IPS DF 6.9 (cell line): Measurements from ENCODE around the gene PPP1CC.

Experiments
- DNase-seq: peaks from one replicate; pipeline ENCODE4 v3.0.0-alpha.2; 2013; ENCODE audit warnings: low read depth, low spot score
- H3K27ac ChIP-seq: one replicate; pipeline ENCODE4 v1.5.1; 2013; ENCODE audit warnings: low read length, control low read depth
- H3K27me3 ChIP-seq: 2 replicates; pipeline ENCODE4 v1.6.1; 2013; ENCODE audit warnings: mild to moderate bottlenecking, low read length; ENCODE audit not compliant: control insufficient read depth, insufficient read depth
- H3K36me3 ChIP-seq: 2 replicates; pipeline ENCODE4 v1.6.1; 2013; ENCODE audit warnings: low read length; ENCODE audit not compliant: control insufficient read depth, insufficient read depth
- H3K4me1 ChIP-seq: 2 replicates; pipeline ENCODE4 v1.6.1; 2013; ENCODE audit warnings: low read length; ENCODE audit not compliant: control insufficient read depth, insufficient read depth
- H3K4me3 ChIP-seq: 2 replicates; pipeline ENCODE4 v1.5.1; 2013; ENCODE audit warnings: mild to moderate bottlenecking, low read length
- H3K9me3 ChIP-seq: 2 replicates; pipeline ENCODE4 v1.6.1; 2013; ENCODE audit warnings: low read length, inconsistent platforms; ENCODE audit not compliant: control insufficient read depth, insufficient read depth
- WGBS: extraction: QIAGEN DNeasy Blood & Tissue Kit; methylation state at CpG from one replicate; pipeline ENCODE4 v1.1.7; 2013; ENCODE audit warnings: mixed read lengths, missing lambda C conversion rate; ENCODE audit not compliant: insufficient read length, insufficient coverage; 5-methylcytosine and 5-hydroxymethylcytosine counted together

PPP1CC gene

DNA sequence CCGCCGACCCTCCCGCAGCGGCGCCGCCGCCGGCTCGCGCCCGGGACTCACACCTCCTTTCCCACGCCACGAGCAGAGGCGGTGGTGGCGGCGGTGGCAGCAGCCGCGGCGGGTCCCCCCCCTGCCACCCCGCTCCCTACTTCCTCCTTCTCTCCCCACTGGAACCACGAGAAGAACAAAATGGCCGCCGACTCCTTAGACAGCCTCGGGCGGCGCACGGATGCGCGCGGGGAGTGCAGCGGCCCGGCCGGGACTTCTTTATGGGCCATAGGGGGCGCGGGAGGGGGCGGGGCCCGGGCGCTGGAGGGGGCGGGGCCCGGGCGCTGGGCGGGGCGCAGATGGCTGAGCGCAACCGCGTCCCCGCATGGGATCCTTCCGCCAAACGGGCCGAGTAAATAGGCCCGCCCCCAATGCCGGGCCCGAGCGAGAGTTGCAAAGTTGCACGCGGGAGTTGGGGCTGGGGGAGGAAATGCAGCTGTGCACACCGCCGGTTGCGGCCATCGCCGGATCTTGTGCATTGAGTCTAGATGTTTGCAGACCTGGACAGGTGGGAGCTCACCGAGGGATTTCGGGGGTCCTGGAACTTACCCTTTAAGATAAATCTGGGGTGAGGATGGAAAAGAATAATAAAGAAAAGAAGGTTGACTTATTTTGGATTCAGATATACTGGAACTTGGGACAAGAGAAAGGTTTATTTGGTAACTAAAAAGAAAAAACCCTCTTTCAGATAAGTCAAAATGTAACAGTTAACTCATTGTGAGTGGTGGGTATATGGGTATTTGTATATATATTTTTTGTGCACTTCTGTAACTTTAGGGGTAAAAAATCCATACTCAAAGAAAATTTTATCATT is at the start of gene PPP1CC:
Gene PPP1CC, minus strand, starts transcription at position 174 of the 853 bp plus-strand sequence. CDS start 184 bp downstream, outside the sequence.
- no CpG with 5 or more reads among the region's 63 CpGs for WGBS
- H3K4me1 ChIP-seq = peaks cover 6% of the 10 kb centered on the region; the same call in 1 of the 2 replicates
- H3K27me3 ChIP-seq = no peaks in the 10 kb centered on the region
- H3K4me3 ChIP-seq = peak within 1 kb of the TSS; percentile 99
- no peaks in the 10 kb centered on the region for H3K36me3 ChIP-seq
- H3K27ac ChIP-seq = no peak within 1 kb of the TSS
- H3K9me3 ChIP-seq = no peaks in the 10 kb centered on the region
- peak; percentile 90 for DNase-seq

DNA sequence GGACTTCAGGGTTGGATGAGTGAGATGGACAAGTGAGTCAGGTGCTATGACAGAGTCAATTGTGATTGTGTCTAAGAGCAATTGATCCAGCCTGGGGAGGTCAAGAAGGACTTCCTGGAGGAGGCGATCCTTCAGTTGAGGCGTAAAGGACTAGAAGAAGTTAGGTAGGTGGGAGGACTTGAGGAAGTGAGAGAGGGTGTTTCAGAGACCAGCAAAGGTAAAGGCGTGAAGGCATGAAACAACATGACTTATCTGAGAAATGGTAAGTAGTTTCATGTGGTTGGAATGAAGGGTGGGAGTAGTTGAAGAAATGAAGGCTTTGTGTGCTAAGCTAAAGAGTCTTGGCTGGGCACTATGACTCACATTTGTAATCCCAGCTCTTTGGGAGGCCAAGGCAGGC is 48.9 kb upstream of the PPP1CC start:
- no CpG with 5 or more reads among the region's 3 CpGs for WGBS
- Histone ChIP-seq H3K27ac (no peak overlapping the region), H3K4me3 (no peak overlapping the region), H3K9me3 (no peaks in the 10 kb centered on the region), H3K4me1 (no peaks in the 10 kb centered on the region), H3K27me3 (no peaks in the 10 kb centered on the region; the same call in 1 of the 2 replicates), H3K36me3 (no peaks in the 10 kb centered on the region)
- DNase-seq = no peak

DNA sequence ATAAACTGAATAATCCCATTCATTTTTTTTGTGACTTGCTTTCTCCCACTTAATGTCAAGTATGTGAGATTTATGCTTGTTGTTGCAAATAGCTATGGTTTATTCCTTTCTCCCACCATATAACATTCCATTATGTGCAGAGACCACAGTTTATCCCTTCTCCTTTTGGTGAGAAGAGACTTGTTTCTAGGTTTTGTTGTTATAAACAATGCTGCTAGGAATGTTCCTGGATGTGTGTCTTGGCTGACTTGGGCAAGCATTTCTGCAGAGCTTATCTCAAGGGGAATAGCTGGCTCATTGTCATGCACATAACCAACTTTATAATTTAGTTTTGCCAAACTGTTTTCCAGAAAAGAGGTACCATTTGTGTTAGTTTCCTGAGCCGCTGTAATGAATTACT is 47.6 kb upstream of the PPP1CC start:
- Histone ChIP-seq H3K4me3 (no peak overlapping the region), H3K9me3 (no peaks in the 10 kb centered on the region), H3K4me1 (no peaks in the 10 kb centered on the region), H3K36me3 (no peaks in the 10 kb centered on the region), H3K27me3 (no peaks in the 10 kb centered on the region; the same call in 1 of the 2 replicates), H3K27ac (no peak overlapping the region)
- no peak for DNase-seq
- no CpG with 5 or more reads among the region's 1 CpG for WGBS

DNA sequence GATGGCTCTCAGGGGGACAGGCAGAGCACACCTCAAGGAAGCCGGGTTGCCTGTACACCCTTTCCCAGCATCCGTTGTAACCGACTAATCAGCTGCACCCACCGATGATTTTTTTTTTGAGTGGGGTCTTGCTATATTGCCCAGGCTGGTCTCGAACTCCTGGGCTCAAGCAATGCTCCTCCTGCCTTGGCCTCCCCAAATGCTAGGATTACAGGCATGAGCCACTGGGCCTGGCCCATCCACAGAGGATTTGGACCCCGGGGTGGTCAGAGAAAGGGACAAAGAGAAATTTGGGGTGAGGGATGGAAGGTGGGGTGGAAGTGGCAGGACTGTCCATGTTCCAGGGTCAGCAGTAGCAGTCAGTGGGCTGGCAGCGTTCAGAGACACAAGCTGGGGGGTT is 43.3 kb upstream of the PPP1CC start:
- Histone ChIP-seq H3K4me1 (no peaks in the 10 kb centered on the region), H3K9me3 (no peaks in the 10 kb centered on the region), H3K4me3 (no peak overlapping the region), H3K27ac (no peak overlapping the region), H3K36me3 (no peaks in the 10 kb centered on the region), H3K27me3 (no peaks in the 10 kb centered on the region; the same call in 1 of the 2 replicates)
- WGBS = no CpG with 5 or more reads among the region's 7 CpGs
- DNase-seq = no peak

DNA sequence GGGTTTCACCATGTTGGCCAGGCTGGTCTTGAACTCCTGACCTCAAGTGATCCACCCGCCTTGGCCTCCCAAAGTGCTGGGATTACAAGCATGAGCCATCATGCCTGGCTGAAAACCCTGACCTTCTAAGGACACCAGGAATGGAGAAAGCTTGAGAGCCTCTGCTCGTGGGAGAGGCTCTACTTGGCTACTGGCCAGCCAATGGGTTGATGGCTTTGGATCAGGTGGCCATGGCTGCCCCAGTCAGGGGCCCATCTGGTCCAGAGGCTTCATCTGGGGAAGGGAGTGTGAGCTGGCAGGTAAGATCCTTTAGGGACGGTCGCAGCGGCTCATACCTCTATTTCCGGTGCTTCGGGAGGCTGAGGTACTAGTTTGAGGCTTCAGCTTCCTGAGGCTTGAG is 42.5 kb upstream of the PPP1CC start:
- H3K4me1 ChIP-seq = no peaks in the 10 kb centered on the region
- no CpG with 5 or more reads among the region's 7 CpGs for WGBS

DNA sequence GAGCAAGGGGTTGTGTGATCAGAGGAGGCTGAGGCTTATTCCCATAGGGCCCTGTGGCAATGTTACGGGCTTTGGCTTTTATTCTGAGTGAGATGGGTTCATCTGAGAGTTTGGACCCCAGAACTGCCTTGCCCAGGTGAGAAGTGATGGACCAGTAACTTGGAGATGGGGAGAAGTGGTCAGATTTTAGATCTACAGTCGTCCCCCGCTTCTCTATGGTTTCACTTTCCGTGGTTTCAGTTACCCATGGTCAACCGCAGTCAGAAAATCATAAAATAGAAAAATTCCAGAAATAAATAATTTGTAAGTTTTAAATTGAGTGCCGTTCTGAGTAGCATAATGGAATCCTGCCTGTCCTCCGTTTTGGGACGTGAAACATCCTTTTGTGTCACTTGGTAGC is 40.2 kb upstream of the PPP1CC start:
- no peaks in the 10 kb centered on the region for H3K4me1 ChIP-seq

More for the DNA sequence above, 42.5 kb upstream of the PPP1CC start:
- H3K4me3 ChIP-seq = no peak overlapping the region
- H3K9me3 ChIP-seq = no peaks in the 10 kb centered on the region
- H3K36me3 ChIP-seq = no peaks in the 10 kb centered on the region
- H3K27me3 ChIP-seq = no peaks in the 10 kb centered on the region; the same call in 1 of the 2 replicates
- no peak for DNase-seq
- no peak overlapping the region for H3K27ac ChIP-seq

DNA sequence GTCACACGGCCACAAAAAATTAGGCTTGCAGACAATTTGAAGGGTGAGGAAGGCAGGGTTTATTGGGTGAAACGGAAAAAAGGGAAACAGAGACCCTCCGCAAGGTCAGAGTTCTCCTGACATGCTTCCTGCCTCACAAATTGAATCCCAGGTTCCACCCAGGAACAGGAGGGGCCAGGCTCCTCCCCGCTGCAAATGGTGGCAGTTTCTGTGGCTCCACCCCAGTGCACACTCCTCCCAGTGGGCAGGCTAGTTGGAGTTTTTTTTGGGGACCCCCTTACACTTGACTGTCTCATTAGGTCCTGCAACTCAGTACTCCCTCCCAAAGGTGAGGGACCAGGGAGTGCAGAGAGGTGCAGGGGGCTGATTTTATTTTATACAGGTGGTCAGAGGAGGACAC is 39.4 kb upstream of the PPP1CC start:
- Histone ChIP-seq H3K27ac (no peak overlapping the region), H3K36me3 (no peaks in the 10 kb centered on the region), H3K9me3 (no peaks in the 10 kb centered on the region), H3K4me3 (no peak overlapping the region), H3K27me3 (no peaks in the 10 kb centered on the region), H3K4me1 (no peaks in the 10 kb centered on the region)
- no peak for DNase-seq
- no CpG with 5 or more reads among the region's 4 CpGs for WGBS

More for the DNA sequence above, 40.2 kb upstream of the PPP1CC start:
- Histone ChIP-seq H3K27me3 (no peaks in the 10 kb centered on the region), H3K27ac (no peak overlapping the region), H3K36me3 (no peaks in the 10 kb centered on the region), H3K4me3 (no peak overlapping the region), H3K9me3 (no peaks in the 10 kb centered on the region)
- DNase-seq = no peak
- WGBS = no CpG with 5 or more reads among the region's 8 CpGs

DNA sequence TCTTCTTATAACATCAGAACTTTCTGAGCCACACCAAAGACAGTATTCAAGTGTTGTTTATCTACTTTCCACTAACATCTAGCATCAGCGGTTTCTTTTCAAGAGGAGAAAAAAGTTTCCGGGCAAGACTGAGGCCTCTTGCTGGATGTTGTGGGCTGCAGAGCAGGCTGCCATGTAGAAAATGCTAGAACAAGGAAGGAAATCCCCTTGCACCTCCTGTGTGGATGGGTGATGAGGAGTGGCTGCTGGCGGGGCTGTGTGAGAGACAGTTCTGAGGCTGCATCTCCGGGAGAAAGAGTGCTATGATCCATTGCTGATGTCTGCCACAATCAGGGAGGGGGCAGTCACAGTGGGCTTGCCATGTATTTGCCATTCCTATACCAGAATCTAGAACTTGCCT is 37.8 kb upstream of the PPP1CC start:
- WGBS = no CpG with 5 or more reads among the region's 4 CpGs
- H3K9me3 ChIP-seq = no peaks in the 10 kb centered on the region
- no peaks in the 10 kb centered on the region for H3K36me3 ChIP-seq
- no peaks in the 10 kb centered on the region for H3K4me1 ChIP-seq
- no peaks in the 10 kb centered on the region for H3K27me3 ChIP-seq
- no peak overlapping the region for H3K4me3 ChIP-seq
- DNase-seq = no peak
- H3K27ac ChIP-seq = no peak overlapping the region

DNA sequence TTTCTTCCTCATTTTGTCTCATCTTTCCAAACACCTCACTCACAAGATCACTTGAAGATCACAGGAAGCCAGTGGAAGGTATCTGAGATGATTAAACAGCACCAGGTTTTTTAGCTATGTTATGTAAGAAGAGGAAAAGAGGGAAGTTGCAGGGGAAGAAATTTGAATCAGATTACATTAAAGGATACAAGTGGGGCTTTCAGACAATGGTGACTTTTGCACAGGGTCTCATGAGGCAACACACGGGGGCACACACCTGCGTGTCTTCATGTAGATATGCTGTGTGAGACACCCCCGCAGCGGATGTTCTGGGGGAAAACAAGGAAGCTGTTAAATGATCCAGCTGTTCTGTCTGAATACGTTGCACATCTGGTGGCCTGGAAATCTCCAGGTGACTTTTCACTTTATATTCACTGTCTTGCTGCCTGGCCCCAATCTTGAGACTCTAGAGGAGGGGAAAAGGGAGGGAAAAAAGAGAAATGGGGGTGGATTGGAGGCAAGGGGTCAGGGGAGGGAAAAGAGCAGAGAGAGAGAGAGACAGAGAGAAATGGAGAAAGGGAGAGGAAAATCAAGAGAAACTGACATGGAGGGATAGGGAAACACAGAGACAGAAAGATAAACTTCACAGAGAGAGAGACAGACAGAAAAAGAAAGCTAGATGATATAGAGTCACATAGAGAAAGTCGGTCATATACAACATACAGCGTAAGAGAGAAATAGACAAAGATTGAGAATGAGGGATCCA is 36.3 kb upstream of the PPP1CC start:
- DNase-seq = no peak
- Histone ChIP-seq H3K4me3 (no peak overlapping the region), H3K4me1 (no peaks in the 10 kb centered on the region), H3K27ac (no peak overlapping the region), H3K36me3 (no peaks in the 10 kb centered on the region), H3K9me3 (no peaks in the 10 kb centered on the region), H3K27me3 (no peaks in the 10 kb centered on the region)
- WGBS = no CpG with 5 or more reads among the region's 7 CpGs

DNA sequence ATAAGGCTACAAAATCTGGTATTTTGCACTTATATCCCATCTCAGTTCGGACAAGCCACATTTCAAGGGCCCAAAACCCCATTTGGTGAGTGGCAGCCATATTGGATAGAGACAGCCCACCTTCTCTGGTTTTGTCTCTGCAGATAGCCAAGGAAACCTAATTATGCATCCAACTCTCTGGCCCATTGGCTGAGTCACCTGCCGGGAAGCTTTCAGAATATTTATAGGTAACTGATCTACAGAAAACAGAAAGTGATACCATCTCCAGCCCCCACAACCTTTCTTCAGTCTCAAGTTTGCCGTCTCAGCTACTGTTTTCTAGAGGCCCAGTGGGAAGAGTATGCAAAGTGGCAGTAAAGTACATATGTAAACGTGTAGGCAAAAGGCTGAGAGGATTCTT is 33.7 kb upstream of the PPP1CC start:
- H3K27ac ChIP-seq = no peak overlapping the region
- no CpG with 5 or more reads among the region's 4 CpGs for WGBS
- no peak overlapping the region for H3K4me3 ChIP-seq
- H3K27me3 ChIP-seq = no peaks in the 10 kb centered on the region
- DNase-seq = no peak
- H3K36me3 ChIP-seq = no peaks in the 10 kb centered on the region
- no peaks in the 10 kb centered on the region for H3K4me1 ChIP-seq
- no peaks in the 10 kb centered on the region for H3K9me3 ChIP-seq
